GM11168 (cell line): ENCODE data around the gene NEK1.
"Not testable (repeated sequence)": the region's sequence is repeated elsewhere in the genome, so short reads cannot be mapped to it uniquely, and the experiment has no call there.

Experiments
- in situ Hi-C: fragments of 300-500 bp; cut with MboI; formaldehyde crosslinking; loops from one replicate; pipeline ENCODE4 v1.12.0; 2022; ENCODE audit warnings: low sequenced_read_pairs; ENCODE audit not compliant: unreplicated experiment

NEK1 gene

DNA sequence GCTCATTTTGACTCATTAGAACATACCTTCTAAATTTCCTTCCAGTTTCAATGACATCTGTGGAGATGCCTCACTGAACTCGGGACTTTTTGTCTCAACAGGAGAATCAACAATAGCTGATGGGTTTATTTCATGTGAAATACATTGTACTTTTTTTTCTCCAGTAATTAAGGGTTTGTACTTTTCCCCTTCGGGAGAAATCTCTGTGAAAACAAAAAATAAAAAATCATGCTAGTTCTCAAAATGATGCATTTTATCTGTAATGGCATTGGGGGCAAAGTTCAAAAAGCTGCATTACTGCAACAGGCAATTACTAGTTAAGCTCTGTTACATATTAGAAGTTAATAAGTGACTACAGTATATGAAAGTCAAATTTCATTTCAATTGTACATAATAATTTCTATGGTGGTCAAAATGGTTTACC lies 174.3 kb downstream of the NEK1 start:
- in situ Hi-C loops = no loop called here

DNA sequence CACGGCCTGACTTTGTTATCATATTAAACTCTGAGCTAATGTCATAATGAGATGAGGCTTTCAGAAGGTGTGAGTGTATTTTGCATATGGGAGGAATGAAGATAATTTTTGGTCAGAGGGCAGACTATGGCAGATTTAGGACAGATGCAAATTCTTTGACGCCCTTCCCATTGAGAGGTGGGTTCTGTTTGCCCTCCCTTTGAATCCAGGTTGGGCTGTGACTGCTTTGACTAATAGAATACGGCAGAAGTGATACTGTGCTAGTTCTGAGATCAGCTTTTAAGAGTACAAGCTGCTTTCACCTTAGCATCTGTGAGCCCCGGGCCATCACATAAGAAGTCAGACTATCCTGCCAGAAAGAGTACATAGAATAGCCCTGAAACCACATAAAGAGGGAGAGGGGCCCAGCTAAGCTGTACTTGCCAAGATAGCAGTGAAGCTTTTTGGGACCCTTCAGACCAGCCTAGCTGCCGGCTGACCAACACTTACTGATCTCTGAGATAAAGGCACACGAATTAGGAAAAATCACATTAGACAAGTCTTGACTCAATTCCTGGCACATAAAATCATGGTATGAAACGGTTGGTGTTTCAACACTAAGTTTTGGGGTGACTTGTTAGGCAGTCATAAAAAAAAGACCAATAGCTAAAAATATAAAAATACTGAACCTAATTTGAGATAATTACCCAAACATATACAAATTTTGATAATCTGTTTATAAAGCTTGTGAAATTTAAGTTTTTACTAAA lies 174.9 kb downstream of the NEK1 start:
- in situ Hi-C loops = no loop called here

DNA sequence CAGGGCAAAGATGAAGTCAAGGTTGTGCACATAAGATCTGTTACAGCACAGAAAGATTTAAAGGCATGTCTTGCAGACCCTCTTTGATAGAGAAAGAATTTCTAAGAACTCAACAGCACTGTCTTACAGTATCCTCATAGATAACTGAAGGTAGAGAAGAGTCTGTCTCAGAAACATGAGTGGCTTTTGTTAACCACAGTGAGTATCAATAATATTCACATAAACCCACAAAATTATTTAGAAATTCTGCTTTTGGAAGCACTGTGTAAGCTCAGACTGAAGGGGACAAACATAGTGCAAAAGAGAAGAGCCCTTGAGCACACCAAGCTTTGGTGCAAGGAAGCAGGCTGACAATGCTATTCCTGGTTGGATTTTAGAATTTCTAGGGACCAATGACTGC lies 175.6 kb downstream of the NEK1 start:
- in situ Hi-C loops = no loop called here

DNA sequence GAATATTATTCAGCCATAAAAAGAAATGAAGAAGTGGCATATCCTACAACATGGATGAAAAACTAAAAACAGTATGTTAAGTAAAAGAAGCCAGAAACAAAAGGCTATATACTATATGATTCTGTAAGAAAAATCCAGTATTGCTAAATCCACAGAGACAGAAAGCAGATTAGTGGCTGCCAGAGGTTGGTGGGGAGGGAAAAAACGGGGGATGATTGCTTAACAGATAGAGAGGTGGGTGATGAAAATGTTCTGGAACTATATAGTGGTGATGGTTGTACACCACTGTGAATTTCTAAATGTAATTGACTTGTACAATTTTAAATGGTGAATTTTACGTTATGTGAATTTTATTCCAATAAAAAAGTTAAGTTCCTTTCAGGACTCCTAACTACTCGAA lies 184.0 kb downstream of the NEK1 start:
- in situ Hi-C loops = no loop called here

DNA sequence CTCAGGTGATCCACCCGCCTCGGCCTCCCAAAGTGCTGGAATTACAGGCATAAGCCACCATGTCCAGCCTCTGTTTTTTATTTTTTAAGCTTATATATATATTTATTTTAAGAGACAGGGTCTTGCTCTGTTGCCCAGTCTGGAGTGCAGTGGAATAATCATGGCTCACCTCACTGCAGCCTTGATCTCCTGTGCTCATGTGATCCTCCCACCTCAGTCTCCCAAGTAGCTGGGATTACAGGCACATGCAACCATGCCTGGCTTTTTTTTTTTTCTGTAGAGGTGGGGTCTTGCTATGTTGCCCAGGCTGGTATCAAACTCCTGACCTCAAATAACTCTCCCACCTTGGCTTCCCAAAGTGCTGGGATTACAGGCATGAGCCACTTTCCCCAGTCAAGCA lies 184.7 kb downstream of the NEK1 start:
- in situ Hi-C loops = not testable (repeated sequence)

DNA sequence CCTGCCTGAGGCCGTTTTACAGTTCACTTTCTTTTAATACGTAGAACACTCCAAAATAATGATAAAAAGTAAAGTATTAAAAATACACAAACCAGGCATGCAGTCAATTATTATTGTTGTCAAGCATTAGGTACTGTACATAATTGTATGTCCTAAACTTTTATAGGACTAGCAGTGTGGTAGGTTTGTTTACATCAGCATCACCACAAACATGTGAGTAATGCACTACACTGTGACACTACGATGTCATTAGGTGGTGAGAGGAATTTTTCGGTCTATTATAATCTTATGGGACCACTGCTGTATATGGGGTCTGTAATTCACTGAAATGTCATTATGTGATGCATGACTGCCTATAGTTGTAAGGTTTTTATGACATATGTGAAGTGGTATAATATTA lies 192.1 kb downstream of the NEK1 start:
- in situ Hi-C loops = no loop called here

DNA sequence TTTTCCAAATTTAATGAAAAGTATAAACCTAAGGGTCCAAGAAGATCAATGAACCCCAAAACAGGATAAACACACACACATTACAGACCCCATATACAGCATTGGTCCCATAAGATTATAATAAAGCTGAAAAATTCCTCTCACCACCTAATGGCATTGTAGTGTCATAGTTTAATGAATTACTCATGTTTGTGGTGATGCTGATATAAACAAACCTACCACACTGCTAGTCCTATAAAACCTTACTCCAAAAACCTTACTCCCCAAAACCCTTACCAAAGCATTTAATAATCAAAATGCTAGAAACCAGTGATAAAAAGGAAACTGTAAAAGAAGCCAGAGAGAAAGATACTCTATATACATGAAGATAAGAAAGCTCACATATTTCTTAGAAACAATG lies 193.5 kb downstream of the NEK1 start:
- in situ Hi-C loops = no loop called here

DNA sequence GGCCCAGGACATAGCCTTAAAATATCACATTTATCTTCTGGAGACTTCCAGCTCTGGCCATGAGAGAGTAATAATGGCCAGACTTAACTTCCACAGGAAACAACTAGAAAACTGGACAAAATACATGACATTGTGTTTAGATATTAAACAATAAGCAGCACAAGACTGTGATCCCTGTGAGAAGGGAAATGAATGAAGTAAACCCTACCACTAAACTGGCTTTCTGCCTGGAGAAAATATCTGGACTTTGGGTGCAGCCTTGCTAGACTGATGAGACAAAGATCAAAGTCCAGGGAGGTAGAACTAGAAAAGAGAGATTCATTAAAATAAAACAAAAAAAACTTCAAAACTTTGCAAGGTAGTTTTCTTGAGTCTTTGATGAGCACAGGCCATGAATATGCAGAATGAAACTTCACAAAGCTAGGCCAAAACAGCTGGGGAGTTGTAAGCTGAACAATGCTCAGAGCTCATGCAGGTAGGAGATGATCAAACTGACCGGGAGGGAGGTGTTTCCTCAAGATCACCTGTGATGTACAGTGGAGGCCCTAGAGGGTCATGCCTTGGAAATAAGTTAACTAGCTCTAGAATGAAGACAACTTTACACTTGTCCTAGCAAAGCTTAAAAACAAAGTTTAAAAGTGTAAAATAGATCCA lies 194.6 kb downstream of the NEK1 start:
- in situ Hi-C loops = no loop called here

DNA sequence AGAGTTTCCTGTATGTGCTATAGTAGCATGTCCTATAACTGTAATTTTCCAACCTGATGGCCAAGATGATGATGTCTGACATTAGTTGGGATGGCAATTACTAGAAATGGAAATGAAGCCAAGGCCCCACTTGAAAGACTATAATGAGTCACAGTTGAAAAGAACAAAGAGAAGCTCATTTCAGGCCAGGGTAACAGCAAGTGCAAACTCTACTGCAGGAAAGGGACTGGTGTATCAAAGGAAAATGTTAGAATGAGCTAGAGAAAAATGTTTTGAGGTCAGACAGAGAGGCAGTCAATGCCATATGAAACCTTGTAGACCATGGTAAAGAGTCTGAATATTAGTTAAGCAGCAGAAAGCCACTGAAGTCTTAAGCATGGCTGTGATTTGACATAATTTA lies 195.4 kb downstream of the NEK1 start:
- in situ Hi-C loops = no loop called here

DNA sequence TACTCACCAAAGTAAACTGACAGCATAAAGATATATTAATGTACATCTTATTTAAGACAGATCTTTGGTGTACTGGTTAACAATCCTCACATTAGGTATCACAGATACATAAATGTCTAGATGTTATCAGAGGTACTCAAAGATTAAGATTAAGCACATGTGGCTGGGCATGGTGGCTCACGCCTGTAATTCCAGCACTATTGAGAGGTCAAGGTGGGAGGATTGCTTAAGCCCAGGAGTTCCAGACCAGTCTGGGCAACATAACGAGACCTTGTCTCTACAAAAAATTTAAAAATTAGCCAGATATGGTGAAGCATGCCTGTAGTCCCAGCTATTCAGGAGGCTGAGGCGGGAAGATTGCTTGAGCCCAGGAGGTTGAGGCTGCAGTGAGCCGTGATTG lies 195.9 kb downstream of the NEK1 start:
- in situ Hi-C loops = no loop called here

DNA sequence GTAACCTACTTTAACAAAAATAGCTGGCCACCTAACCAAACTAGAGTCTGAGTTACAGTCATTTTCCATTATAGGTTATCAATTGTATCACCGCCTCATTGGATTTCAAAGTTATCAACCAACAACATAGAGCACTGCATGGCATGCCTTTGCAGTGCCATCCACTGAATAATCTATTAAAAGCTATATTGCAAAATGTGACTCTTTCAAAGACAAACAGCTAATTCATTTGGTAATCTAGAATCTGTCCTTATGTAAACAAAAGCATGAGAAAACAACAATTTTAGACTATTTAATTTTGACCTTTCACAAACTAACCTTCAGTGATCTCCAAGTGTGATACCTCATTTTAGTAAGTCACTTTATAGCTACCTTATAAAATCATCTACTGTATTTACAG lies 197.5 kb downstream of the NEK1 start:
- in situ Hi-C loops = no loop called here

DNA sequence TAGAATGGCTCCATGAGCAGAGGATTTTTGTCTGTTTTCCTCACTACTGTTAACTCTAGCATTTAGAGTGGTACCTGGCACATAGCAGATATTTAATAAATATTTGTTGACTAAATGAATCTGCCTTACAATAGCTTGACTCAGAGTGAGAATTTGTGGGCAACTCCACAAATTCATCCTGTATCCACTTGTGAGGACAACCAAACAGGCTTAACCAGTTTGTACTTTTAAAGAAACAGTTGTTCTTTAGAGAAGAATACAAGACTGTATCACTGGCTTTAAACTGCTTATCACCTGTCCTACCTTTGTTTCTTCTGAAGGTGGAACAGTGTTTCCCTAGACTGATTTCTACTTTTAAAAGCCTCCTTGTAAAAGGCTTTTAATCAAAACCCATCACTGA lies 200.3 kb downstream of the NEK1 start:
- in situ Hi-C loops = no loop called here

DNA sequence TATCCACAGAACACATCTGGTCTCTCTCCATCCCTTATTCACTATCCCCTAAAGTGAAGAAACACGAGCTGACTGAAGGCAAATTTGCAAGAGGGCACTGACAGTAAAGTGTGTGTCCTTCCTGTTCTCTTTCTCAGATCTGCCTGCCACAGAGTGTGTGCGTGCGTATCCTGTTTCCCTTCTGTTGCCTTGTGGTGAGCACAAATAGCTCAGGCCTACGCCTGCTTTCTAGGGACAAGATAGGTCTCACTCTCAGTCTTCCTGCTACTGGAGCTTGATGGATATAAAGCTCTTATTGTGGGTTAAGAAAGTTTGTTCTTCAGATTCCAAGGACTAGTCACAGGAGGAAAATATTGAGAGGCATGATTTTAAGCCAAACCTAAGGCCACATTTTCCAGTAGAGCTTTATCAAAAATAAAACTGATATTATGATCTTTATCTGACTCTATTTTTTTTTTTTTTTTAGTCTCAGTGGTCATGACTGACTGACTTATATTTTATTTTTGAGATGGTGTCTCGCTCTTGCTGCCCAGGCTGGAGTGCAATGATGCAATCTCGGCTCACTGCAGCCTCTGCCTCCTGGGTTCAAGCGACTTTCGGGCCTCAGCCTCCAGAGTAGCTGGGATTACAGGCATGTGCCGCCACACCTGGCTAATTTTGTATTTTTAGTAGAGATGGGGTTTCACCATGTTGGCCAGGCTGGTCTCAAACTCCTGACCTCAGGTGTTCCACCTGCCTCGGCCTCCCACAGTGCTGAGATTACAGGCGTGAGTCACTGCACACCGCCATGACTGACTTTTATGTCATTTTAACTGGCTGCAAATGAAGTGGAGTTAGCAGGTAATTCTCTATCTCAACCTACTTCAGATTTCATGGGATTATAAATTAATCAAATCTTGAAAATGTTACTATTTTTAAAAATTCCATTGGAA lies 201.3 kb downstream of the NEK1 start:
- in situ Hi-C loops = no loop called here

DNA sequence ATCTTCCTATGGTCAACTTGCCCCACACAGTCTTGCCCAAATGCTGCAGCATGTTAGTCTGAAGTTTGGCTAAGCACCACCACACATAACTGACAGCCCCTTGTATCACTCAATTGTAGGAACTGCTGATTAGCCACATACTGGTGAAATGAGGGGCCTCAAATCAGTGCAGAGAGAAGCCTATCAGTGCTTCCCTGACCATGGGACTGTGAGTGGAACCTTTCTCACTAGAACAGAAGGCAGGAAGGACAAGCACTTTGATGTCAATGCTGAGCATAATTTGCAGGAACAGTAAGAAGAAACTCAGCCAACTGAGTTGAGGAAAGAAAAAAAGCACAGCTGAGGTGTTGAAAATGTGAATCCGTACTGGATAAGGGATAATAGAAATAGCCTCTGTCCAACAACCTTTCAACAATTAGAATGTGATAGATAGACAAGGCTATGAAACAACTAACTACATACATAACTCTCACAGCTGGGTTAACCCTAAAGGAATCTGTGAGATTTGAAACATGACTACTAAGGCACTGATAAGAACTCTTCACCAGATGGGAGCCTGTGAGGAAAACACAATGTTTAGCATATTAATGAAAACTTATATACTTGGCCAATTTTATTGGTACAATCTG lies 205.1 kb downstream of the NEK1 start:
- in situ Hi-C loops = no loop called here

DNA sequence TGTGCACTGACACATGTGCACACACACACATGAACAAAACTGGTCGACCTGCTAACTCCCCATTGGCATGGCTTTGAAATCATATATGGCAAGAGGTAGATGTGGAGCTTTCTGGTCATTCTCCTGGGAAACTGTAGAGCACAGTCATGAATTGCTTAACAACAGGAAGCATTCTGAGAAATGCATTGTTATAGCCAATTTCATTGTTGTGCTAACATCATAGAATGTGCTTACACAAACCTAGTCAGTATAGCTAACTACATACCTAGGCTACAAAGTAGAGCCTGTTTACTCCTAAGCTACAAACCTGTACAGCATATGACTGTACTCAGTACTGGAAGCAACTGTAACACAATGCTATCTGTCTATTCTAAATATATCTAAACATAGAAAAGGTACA lies 207.4 kb downstream of the NEK1 start:
- in situ Hi-C loops = no loop called here

DNA sequence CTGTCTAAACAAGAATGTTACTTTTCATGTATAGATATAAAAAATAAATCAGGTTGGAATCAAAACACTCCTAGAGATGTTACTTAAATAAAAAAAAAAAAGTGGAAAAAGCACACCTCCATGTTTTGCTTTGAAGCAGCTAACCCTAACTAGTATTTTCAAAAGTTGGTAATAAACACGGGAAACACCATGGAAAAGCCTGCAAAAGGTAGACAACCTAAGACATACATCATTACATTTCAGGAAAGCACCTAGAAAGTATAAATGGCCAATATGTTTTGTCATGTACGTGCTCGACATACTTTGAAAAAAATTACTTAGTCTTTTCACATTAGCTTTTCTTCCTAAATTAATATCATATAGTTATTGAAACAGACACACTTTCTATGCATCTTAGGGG lies 211.6 kb downstream of the NEK1 start:
- in situ Hi-C loops = no loop called here

DNA sequence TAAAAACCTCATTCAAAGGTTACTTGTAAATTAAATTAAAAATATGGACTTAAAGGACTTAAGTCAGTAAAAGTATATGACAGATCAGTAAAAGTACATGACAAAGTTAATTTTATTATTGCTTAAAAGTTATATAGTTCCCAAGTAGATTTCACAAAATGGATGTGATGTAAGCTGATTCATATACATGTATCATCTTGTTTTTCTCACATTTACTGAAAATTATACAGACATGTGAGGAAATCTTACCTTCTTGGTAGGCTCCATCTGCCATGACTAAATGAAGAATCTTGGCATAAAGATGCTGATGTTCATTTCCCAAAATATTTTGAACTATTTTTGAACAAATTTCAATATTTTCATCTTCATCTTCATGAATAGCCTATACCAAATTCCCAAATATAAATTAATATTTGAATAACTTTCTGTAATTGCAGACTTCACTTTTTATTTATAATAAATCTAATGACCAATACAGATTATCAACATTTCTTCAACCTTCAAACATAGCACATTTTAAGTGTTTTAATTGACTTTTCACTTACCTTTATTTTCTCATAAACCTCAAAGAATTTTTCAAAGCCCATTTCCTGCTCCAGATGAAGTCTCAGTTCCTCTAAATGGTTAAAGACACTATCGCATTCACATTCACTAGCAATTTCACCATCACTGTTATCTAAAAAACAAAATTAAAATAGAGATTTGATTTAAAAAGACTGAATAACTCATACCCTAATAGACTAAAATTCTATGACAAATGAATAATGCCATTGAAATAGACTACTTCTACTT lies 212.2 kb downstream of the NEK1 start:
- in situ Hi-C loops = no loop called here

DNA sequence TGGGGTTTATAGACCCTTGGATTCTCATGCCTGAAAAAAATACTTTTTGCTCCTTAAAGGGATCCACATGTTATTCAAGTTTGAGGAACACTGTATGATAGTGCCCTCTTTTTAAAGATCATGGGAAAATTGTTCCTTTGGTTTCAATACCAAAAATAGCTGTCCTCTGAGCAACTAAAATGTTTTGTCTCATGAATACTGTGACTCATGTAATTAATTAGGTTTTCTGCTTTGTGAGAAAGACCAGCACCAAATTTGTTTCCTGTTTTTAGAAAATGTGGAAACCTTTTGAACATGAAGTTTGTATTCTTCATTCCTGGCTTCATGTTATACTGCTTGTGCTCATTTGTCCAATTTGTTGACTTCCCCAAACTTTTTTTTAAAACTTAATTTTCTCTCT lies 214.1 kb downstream of the NEK1 start:
- in situ Hi-C loops = no loop called here

DNA sequence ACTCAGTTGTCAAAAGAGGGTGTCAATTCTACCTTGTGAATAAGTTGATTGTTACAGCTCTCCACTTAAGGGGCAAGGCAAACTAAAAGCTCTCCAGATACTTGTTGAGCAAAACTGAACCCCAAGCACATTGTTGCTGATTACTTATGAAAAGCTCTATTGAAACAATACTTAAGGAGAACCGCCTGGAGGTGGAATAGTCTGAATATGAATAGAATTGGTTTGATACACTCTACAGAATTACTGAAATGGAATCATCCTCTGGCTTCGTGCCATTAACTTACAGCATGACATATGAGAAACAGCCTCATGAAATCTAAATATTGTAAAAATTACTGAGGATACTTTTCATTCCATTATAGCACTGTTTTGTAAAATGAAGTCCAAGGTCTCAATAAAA lies 214.6 kb downstream of the NEK1 start:
- in situ Hi-C loops = no loop called here

DNA sequence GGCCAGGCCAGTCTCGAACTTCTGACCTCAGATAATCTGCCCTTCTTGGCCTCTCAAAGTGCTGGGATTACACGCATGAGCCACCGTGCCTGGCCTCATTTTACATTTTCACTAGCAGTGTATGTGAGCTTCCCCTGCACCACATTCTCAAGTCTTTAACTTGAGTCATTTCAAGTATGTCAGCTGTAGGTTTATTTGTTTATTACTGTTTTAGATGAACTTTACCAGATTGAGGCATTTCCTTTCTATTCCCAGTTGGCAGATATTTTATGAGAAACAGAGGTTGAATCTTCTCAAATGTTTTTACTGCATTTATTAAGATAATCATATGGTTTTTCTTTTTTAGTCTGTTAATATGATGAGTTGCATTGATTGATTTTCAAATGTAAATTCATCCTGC lies 227.0 kb downstream of the NEK1 start:
- in situ Hi-C loops = no loop called here
